ENCODE data around the gene SNN.

SNN gene

DNA sequence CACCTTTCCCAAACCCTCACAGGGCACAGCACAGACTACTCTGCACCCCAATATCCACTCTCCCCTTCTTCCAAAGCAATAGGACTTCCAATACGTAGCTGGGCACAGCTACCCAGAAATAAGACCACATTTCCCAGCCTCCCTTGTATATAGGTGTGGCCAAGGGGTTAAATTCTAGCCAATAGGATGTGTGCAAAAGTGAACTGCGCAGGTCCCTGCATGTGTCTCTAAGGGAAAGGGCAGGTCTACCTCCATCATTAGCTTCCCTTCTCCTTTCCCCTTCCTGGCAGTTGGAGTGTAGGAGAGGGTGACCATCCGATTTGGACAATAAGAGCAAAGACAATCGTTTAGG is 25.5 kb upstream of the SNN start:
- H3K36me3 ChIP-seq (ENCODE audit: control insufficient read depth, insufficient read depth, low read length), result no peaks in the 10 kb centered on the region
- DNase-seq, result no peak
- no peaks in the 10 kb centered on the region for H3K9me3 ChIP-seq (ENCODE audit: control insufficient read depth, low read length)
- no peak overlapping the region for H3K4me3 ChIP-seq (ENCODE audit: insufficient read depth, low read depth, low read length, poor library complexity, severe bottlenecking)
- H3K27ac ChIP-seq (ENCODE audit: insufficient read depth, low read length, poor library complexity, severe bottlenecking), result no peak overlapping the region
- H3K4me1 ChIP-seq (ENCODE audit: control insufficient read depth, insufficient read depth, low read length, poor library complexity, severe bottlenecking), result peaks cover 6% of the 10 kb centered on the region
- H3K27me3 ChIP-seq (replicated peaks; ENCODE audit: control insufficient read depth, insufficient read depth, low read length, poor library complexity, severe bottlenecking), result no peaks in the 10 kb centered on the region

DNA sequence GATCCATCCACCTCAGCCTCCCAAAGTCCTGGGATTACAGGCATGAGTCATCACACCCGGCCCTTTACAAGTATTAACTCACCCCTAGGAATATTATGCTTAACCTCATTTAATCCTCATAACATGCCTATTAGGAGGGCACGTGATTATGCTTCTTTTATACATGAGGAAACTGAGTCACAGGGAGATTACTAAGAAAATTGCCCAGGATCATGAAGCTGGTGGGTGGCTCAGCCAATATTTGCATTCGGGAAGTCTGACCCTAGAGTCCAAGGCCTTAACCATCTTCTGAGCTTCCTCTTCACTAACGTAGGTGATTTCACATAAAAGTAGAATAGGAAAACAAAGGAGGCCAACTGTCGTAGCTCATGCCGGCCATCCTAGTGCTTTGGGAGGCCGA is 19.0 kb upstream of the SNN start:
- Histone ChIP-seq H3K27me3 (replicated peaks; ENCODE audit: control insufficient read depth, insufficient read depth, low read length, poor library complexity, severe bottlenecking) (no peaks in the 10 kb centered on the region), H3K4me3 (ENCODE audit: insufficient read depth, low read depth, low read length, poor library complexity, severe bottlenecking) (no peak overlapping the region), H3K27ac (ENCODE audit: insufficient read depth, low read length, poor library complexity, severe bottlenecking) (no peak overlapping the region), H3K4me1 (ENCODE audit: control insufficient read depth, insufficient read depth, low read length, poor library complexity, severe bottlenecking) (peaks cover 2% of the 10 kb centered on the region), H3K9me3 (ENCODE audit: control insufficient read depth, low read length) (no peaks in the 10 kb centered on the region), H3K36me3 (ENCODE audit: control insufficient read depth, insufficient read depth, low read length) (no peaks in the 10 kb centered on the region)
- no peak for DNase-seq

DNA sequence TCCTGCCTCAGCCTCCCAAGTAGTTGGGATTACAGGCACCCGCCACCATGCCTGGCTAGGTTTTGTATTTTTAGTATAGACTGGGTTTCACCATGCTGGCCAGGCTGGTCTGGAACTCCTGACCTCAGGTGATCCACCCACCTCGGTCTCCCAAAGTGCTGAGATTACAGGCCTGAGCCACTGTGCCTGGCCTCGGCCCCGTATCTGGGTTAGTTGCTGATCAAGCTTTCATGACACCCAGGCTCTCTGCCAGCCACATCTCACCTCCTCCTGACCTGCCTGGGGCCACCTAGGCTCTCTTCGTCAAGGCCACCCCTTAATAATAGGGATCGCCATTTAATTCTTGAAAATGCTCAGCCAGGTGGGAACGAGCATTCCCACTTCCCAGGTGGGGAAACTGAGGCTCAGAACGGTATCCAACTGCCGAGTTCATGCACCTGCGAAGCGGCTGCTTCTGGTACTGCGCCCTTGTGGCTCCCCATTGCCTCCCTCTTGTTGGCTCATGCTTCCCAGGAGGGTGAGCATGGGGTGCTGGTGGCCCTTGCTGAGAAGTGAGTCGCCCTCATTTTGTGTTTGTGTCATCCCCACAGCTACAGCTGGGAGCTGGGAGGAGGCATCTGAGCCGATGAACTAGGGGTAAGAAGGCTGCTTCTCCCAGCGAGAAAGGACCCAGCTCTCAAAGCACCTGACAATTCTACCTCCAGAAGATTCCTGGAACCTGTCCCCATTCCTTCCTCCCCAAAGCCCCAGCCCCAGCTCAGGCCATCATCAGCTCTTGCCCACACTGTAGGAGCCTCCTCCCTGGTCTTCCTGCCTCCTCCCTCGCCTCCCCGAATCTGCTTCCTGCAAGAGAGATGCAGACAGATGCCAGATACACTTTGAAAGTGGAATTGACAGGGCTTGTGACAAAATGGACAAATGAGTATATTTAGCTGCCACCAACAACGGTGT is 17.3 kb upstream of the SNN start:
- peaks cover 8% of the 10 kb centered on the region for H3K4me1 ChIP-seq (ENCODE audit: control insufficient read depth, insufficient read depth, low read length, poor library complexity, severe bottlenecking)
- no peak for DNase-seq

DNA sequence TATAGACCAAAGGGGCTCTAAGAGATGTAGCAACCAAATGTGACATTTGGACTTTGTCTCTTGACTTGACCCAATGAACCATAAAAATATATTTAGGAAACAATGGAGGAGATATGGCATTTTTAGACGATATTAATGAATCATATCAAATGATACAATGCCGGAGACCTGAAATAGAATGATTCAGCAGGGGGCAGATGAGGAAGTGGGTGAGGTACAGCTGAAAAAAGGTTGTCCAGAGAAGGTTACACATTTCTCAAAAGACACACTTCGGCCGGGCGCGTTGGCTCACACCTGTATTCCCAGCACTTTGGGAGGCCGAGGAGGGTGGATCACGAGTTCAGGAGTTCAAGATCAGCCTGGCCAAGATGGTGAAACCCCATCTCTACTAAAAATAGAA is 16.5 kb upstream of the SNN start:
- Histone ChIP-seq H3K4me3 (ENCODE audit: insufficient read depth, low read depth, low read length, poor library complexity, severe bottlenecking) (no peak overlapping the region), H3K4me1 (ENCODE audit: control insufficient read depth, insufficient read depth, low read length, poor library complexity, severe bottlenecking) (peaks cover 8% of the 10 kb centered on the region), H3K9me3 (ENCODE audit: control insufficient read depth, low read length) (no peaks in the 10 kb centered on the region), H3K27ac (ENCODE audit: insufficient read depth, low read length, poor library complexity, severe bottlenecking) (no peak overlapping the region), H3K36me3 (ENCODE audit: control insufficient read depth, insufficient read depth, low read length) (no peaks in the 10 kb centered on the region), H3K27me3 (replicated peaks; ENCODE audit: control insufficient read depth, insufficient read depth, low read length, poor library complexity, severe bottlenecking) (no peaks in the 10 kb centered on the region)
- DNase-seq, result no peak

More for the DNA sequence above, 17.3 kb upstream of the SNN start:
- Histone ChIP-seq H3K36me3 (ENCODE audit: control insufficient read depth, insufficient read depth, low read length) (no peaks in the 10 kb centered on the region), H3K4me3 (ENCODE audit: insufficient read depth, low read depth, low read length, poor library complexity, severe bottlenecking) (no peak overlapping the region), H3K9me3 (ENCODE audit: control insufficient read depth, low read length) (no peaks in the 10 kb centered on the region), H3K27me3 (replicated peaks; ENCODE audit: control insufficient read depth, insufficient read depth, low read length, poor library complexity, severe bottlenecking) (no peaks in the 10 kb centered on the region), H3K27ac (ENCODE audit: insufficient read depth, low read length, poor library complexity, severe bottlenecking) (no peak overlapping the region)

DNA sequence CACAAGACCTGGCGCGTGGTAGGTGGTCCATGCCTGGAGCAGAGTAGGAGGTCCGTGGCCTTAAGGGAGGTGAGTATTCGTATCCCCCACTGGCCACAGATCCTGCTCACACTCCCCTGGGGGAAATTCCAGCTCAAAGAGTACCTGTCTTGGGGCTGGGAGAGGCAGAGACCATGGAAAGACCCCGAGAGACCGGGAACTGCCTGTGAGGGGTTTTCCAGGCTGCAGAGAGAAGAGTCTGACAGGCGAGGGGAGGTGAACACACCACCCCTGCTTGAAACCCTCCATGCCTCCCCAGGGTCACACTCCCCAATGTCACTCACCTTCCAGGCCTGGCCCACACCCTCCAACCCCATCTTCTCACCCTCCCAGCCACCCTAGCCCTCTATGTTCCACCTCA is 12.6 kb upstream of the SNN start:
- Histone ChIP-seq H3K36me3 (ENCODE audit: control insufficient read depth, insufficient read depth, low read length) (no peaks in the 10 kb centered on the region), H3K9me3 (ENCODE audit: control insufficient read depth, low read length) (no peaks in the 10 kb centered on the region), H3K4me1 (ENCODE audit: control insufficient read depth, insufficient read depth, low read length, poor library complexity, severe bottlenecking) (peaks cover 8% of the 10 kb centered on the region), H3K27me3 (replicated peaks; ENCODE audit: control insufficient read depth, insufficient read depth, low read length, poor library complexity, severe bottlenecking) (no peaks in the 10 kb centered on the region), H3K4me3 (ENCODE audit: insufficient read depth, low read depth, low read length, poor library complexity, severe bottlenecking) (no peak overlapping the region), H3K27ac (ENCODE audit: insufficient read depth, low read length, poor library complexity, severe bottlenecking) (no peak overlapping the region)
- DNase-seq, result no peak

DNA sequence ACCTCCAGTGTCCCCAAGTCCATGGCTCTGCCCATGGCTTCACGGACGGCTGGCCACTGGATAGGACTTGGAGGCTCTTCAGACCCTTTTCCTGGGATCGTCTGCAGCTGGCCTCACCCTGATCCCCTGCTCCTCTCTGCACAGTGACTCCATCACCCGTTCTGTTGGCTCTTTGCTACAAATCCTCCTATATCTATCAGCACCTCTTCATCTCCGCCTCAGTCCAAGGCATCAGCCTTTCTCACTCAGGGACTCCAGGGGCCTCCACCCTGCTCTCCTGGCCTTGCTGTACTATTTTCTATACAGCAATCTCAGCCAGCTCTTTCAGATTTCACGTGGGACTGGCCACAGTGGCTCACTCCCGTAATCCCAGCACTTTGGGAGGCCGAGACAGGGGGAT is 10.7 kb upstream of the SNN start:
- Histone ChIP-seq H3K27ac (ENCODE audit: insufficient read depth, low read length, poor library complexity, severe bottlenecking) (no peak overlapping the region), H3K9me3 (ENCODE audit: control insufficient read depth, low read length) (no peaks in the 10 kb centered on the region), H3K4me3 (ENCODE audit: insufficient read depth, low read depth, low read length, poor library complexity, severe bottlenecking) (no peak overlapping the region), H3K36me3 (ENCODE audit: control insufficient read depth, insufficient read depth, low read length) (no peaks in the 10 kb centered on the region), H3K4me1 (ENCODE audit: control insufficient read depth, insufficient read depth, low read length, poor library complexity, severe bottlenecking) (peaks cover 8% of the 10 kb centered on the region), H3K27me3 (replicated peaks; ENCODE audit: control insufficient read depth, insufficient read depth, low read length, poor library complexity, severe bottlenecking) (no peaks in the 10 kb centered on the region)
- no peak for DNase-seq

DNA sequence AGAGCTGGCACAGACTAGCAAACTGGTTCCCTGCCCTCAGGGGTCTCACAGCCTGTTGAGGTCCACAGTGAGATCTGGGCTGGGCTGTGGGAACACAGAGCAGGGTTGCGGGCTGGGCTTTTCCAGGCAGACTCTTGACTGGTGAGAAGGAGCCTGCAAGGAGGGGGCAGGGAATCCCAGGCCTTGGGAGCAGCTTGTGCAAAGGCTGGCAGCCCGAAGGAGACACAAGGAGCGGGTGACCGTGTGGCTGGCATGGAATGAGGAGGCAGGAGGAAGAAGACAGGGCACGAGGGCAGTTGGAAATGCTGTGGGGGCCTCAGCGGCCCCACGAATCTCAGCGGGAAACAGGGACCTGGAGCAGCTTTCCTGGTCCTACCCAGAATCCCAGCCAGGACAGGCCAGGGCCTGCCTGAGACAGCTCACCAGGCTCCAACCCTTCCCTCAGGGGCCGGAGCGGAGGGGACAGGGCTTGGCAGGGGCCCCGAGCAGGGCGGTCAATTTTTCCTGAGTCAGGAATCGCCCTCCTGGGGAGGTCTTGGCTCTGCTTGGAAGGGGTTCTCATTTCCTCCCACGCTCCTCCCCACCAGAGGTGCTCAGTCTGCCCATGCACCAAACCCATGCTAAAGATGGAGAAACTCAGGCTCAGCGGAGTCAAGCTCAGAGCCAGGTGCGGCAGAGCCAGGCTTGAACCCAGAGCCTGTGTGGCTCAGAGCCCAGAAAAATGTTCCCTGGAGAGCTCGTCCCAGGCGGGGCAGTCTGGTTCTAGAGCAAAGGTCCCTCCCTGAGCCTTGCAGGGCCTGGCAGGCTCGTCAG is 9.2 kb upstream of the SNN start:
- no peak overlapping the region for H3K27ac ChIP-seq (ENCODE audit: insufficient read depth, low read length, poor library complexity, severe bottlenecking)

DNA sequence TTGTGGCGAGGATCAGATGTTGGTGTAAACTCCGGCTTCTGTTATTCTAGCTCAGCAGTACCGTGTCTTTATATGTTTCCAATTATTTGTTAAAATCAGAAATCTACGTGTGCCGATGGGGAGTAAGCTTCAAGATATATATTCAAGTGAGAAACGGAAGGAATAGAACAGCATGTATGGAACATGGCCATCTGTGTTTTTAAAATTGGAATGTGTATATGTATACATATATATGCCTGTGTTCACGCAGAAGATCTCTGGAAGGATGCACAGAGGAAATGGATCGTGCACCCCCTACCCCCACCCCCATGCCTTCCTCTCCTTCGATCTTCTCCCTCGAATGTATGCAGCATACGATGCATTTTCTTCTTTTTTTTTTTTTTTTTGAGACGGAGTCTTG is 7.7 kb upstream of the SNN start:
- Histone ChIP-seq H3K27me3 (replicated peaks; ENCODE audit: control insufficient read depth, insufficient read depth, low read length, poor library complexity, severe bottlenecking) (no peaks in the 10 kb centered on the region), H3K4me3 (ENCODE audit: insufficient read depth, low read depth, low read length, poor library complexity, severe bottlenecking) (no peak overlapping the region), H3K27ac (ENCODE audit: insufficient read depth, low read length, poor library complexity, severe bottlenecking) (no peak overlapping the region), H3K36me3 (ENCODE audit: control insufficient read depth, insufficient read depth, low read length) (no peaks in the 10 kb centered on the region), H3K4me1 (ENCODE audit: control insufficient read depth, insufficient read depth, low read length, poor library complexity, severe bottlenecking) (peaks cover 13% of the 10 kb centered on the region), H3K9me3 (ENCODE audit: control insufficient read depth, low read length) (no peaks in the 10 kb centered on the region)
- DNase-seq, result no peak

More for the DNA sequence above, 9.2 kb upstream of the SNN start:
- Histone ChIP-seq H3K36me3 (ENCODE audit: control insufficient read depth, insufficient read depth, low read length) (no peaks in the 10 kb centered on the region), H3K4me1 (ENCODE audit: control insufficient read depth, insufficient read depth, low read length, poor library complexity, severe bottlenecking) (peaks cover 7% of the 10 kb centered on the region), H3K4me3 (ENCODE audit: insufficient read depth, low read depth, low read length, poor library complexity, severe bottlenecking) (no peak overlapping the region), H3K9me3 (ENCODE audit: control insufficient read depth, low read length) (no peaks in the 10 kb centered on the region), H3K27me3 (replicated peaks; ENCODE audit: control insufficient read depth, insufficient read depth, low read length, poor library complexity, severe bottlenecking) (no peaks in the 10 kb centered on the region)
- DNase-seq, result no peak

DNA sequence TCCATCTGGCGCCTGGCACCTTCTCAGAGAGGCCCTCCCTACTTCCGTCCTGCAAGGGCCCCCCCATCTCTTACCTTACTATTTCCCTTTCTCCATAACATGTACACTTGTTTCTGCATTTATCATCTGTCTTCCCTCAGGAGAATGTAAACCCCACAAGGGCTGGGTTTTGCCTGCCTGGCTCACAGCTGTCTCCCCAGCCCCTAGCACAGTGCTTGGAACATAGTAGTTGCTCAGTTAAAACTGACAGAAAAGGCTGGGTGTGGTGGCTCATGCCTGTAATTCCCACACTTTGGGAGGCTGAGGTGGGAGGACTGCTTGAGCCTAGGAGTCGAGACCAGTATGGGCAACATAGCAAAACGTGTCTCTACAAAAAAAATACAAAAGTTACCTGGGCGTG is 5.7 kb upstream of the SNN start:
- H3K9me3 ChIP-seq (ENCODE audit: control insufficient read depth, low read length), result no peaks in the 10 kb centered on the region
- H3K36me3 ChIP-seq (ENCODE audit: control insufficient read depth, insufficient read depth, low read length), result no peaks in the 10 kb centered on the region
- H3K4me3 ChIP-seq (ENCODE audit: insufficient read depth, low read depth, low read length, poor library complexity, severe bottlenecking), result no peak overlapping the region
- peaks cover 19% of the 10 kb centered on the region for H3K4me1 ChIP-seq (ENCODE audit: control insufficient read depth, insufficient read depth, low read length, poor library complexity, severe bottlenecking)
- no peaks in the 10 kb centered on the region for H3K27me3 ChIP-seq (replicated peaks; ENCODE audit: control insufficient read depth, insufficient read depth, low read length, poor library complexity, severe bottlenecking)
- no peak for DNase-seq
- no peak overlapping the region for H3K27ac ChIP-seq (ENCODE audit: insufficient read depth, low read length, poor library complexity, severe bottlenecking)

DNA sequence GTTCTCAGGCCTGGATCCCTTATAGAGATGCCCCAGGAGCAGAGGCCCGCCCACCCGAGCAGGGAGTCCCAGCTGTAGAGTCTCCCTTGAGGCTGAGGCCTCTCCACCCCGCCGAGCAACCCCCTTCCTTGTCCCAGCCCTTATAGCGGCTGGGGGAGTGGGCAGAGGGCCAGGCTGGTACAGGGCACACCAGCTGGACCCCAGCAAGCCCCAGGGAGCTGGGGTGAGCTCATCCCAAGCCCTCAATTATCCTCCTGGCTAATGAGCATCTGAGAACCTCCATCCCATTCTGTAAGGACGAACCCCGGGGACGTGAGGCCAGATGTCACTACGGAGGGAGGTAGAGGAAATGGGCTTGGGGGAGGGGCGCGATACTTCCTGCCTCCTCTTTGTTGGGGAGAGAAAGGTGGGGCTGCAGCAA is 3.2 kb upstream of the SNN start:
- peak overlapping the region; percentile 36 for H3K4me3 ChIP-seq (ENCODE audit: insufficient read depth, low read depth, low read length, poor library complexity, severe bottlenecking)
- H3K4me1 ChIP-seq (ENCODE audit: control insufficient read depth, insufficient read depth, low read length, poor library complexity, severe bottlenecking), result peaks cover 28% of the 10 kb centered on the region
- H3K27me3 ChIP-seq (replicated peaks; ENCODE audit: control insufficient read depth, insufficient read depth, low read length, poor library complexity, severe bottlenecking), result no peaks in the 10 kb centered on the region
- DNase-seq, result peak in 1 of 3 donors; percentile 18
- H3K9me3 ChIP-seq (ENCODE audit: control insufficient read depth, low read length), result no peaks in the 10 kb centered on the region
- peak overlapping the region; percentile 45 for H3K27ac ChIP-seq (ENCODE audit: insufficient read depth, low read length, poor library complexity, severe bottlenecking)
- no peaks in the 10 kb centered on the region for H3K36me3 ChIP-seq (ENCODE audit: control insufficient read depth, insufficient read depth, low read length)
